ENCODE measurements around the gene SPO11. TPM values are rescaled to one million over a fixed set of nuclear protein-coding genes. Genes with fewer than 3 reads are reported as not detected.

Gene SPO11
- total and polyA plus RNA-seq, 4 experiments from 2014 or later: not detected

DNA sequence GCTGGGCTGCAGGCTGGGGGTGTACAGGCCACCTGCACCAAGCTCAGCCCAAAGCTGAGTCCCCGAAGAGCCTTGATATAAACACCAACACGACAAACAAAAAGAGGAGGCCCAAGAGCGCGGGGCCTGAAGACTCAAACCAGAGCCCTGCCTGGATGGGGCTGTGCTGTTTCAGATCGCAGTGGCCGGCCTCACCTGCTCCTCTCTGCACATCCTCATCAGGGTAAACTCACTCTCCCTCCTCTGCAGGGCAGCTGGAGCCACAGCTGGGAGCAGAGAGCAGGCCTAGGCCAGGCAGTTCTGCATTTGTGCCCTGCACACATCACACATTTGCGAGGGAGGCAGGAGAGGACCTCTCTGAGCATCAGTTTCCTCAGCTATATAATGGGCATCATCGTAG is 57.9 kb downstream of the SPO11 start:
- POLR2A ChIA-PET (ENCODE audit: partially characterized antibody): interaction anchor here (9.6 kb wide), 1 partner anchor 13 kb away, joined by 150 read pairs; no protein-coding TSS in a partner anchor
- no peaks in the 10 kb centered on the region for H3K27me3 Mint-ChIP-seq
- peak overlapping the region in 2 of 7 donors; percentile 78 to 95 for H3K27ac Mint-ChIP-seq
- no peak overlapping the region for H3K4me3 ChIP-seq (ENCODE audit: low read length in 2 of 2)
- peaks cover 3 to 11% of the 10 kb centered on the region in 2 donors for H3K36me3 Mint-ChIP-seq
- no peaks in the 10 kb centered on the region for H3K27me3 ChIP-seq (ENCODE audit: insufficient read depth, low read length)
- peaks cover 29% of the 10 kb centered on the region for H3K4me1 ChIP-seq (ENCODE audit: insufficient read depth, low read length)
- H3K4me3 Mint-ChIP-seq: no peak overlapping the region
- no peak for DNase-seq
- CTCF ChIA-PET (ENCODE audit: partially characterized antibody): interaction anchor here (1.0 to 8.1 kb wide), 7 partner anchors 6 to 105 kb away, joined by 3 to 92 read pairs (median 23); no protein-coding TSS in a partner anchor
- H3K4me1 Mint-ChIP-seq: peaks cover 12 to 39% (median 23%) of the 10 kb centered on the region in 4 donors
- peaks cover 5% of the 10 kb centered on the region for H3K36me3 ChIP-seq (ENCODE audit: insufficient read depth, low read length)
- intact Hi-C loops (cut with micrococcal nuclease): no loop called here
- no peak overlapping the region for H3K27ac ChIP-seq (ENCODE audit: low read depth, low read length)
- no peaks in the 10 kb centered on the region for H3K9me3 ChIP-seq (ENCODE audit: control insufficient read depth in 1 of 2, low read length in 2 of 2)
- peaks cover 0 to 2% (median 0%) of the 10 kb centered on the region in 8 donors for H3K9me3 Mint-ChIP-seq

DNA sequence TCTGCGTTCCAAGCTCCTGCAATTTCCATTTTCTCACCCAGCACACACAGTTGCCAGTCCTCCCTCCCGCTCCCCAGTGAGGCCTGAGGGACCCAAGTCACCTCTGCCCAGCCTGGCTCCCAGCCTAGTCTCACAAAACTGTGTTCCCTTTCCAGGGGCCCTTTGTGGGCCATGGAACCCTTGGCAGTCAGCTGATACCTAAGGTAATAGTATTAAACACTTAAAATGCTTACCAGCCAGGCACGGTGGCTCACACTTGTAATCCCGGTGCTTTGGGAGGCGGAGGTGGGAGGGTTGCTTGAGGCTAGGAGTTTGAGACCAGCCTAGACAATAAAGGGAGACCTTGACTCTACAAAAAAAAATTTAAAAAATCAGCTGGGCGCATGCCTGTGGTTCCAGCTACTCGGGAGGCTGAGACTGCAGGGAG is 58.4 kb downstream of the SPO11 start:
- H3K27me3 ChIP-seq (ENCODE audit: insufficient read depth, low read length): no peaks in the 10 kb centered on the region
- Mint-ChIP-seq H3K4me1 (peaks cover 8 to 39% (median 22%) of the 10 kb centered on the region in 4 donors), H3K27me3 (no peaks in the 10 kb centered on the region), H3K27ac (peak overlapping the region in 5 of 7 donors; percentile 36 to 95 (median 73)), H3K9me3 (peaks cover 0 to 2% (median 0%) of the 10 kb centered on the region in 8 donors), H3K36me3 (peaks cover 5 to 16% of the 10 kb centered on the region in 2 donors), H3K4me3 (peak overlapping the region in 1 of 8 donors; percentile 59)
- ChIA-PET POLR2A (ENCODE audit: partially characterized antibody) (interaction anchor here (9.6 kb wide), 1 partner anchor 12 kb away, joined by 150 read pairs; no protein-coding TSS in a partner anchor), CTCF (ENCODE audit: partially characterized antibody) (interaction anchor here (0.7 to 8.1 kb wide), 9 partner anchors 6 to 108 kb away, joined by 3 to 92 read pairs (median 11); no protein-coding TSS in a partner anchor)
- no peak overlapping the region for H3K27ac ChIP-seq (ENCODE audit: low read depth, low read length)
- peaks cover 24% of the 10 kb centered on the region for H3K4me1 ChIP-seq (ENCODE audit: insufficient read depth, low read length)
- intact Hi-C loops (cut with micrococcal nuclease): no loop called here
- peaks cover 5% of the 10 kb centered on the region for H3K36me3 ChIP-seq (ENCODE audit: insufficient read depth, low read length)
- no peak overlapping the region for H3K4me3 ChIP-seq (ENCODE audit: low read length in 2 of 2)
- no peaks in the 10 kb centered on the region for H3K9me3 ChIP-seq (ENCODE audit: control insufficient read depth in 1 of 2, low read length in 2 of 2)
- no peak for DNase-seq

DNA sequence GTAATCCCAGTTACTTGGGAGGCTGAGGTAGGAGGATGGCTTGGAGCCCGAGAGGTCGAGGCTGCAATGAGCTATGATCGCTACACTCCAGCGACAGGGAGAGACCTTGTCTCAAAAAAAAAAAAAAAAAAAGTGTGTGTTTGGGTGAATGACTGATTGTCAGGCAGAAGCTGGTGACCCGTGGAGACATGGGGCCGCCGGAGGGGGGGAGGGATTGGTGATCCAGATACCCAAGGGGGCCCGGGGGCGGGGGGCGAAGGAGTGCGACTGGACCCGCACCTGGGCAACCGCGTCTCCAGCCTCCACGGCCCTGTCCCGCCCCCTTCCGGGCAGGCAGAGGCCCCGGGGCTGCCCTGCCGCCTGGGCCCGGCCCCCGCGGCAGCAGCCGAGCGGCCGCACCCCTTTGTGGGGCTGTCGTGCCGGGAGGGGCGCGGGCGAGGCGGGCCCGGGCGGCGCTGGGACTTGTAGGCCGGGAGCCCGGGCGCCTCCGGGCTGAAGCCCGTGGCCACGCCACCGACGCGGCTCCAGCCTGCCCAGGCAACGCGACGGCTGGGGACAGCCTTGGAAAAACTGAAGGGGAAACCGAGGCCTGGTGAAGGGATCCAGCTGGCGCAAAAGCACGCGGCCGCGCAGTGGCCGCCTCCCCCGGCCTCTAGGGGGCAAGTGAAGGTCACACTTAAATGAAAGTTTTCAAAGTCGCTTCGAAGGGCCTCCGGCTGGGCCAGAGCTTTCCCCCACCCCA is 59.5 kb downstream of the SPO11 start:
- Histone ChIP-seq H3K36me3 (ENCODE audit: insufficient read depth, low read length) (peaks cover 16% of the 10 kb centered on the region), H3K27ac (ENCODE audit: low read depth, low read length) (peak overlapping the region; percentile 57), H3K9me3 (ENCODE audit: control insufficient read depth in 1 of 2, low read length in 2 of 2) (no peaks in the 10 kb centered on the region), H3K4me3 (ENCODE audit: low read length in 2 of 2) (peak overlapping the region; percentile 44 to 52), H3K4me1 (ENCODE audit: insufficient read depth, low read length) (peaks cover 30% of the 10 kb centered on the region), H3K27me3 (ENCODE audit: insufficient read depth, low read length) (no peaks in the 10 kb centered on the region)
- peak overlapping the region; percentile 93 to 96 (median 95) for H3K27ac Mint-ChIP-seq
- intact Hi-C loops (cut with micrococcal nuclease): loop anchor here (1.0 kb wide), 2 partner anchors 9 to 44 kb away; no protein-coding TSS in a partner anchor
- no peaks in the 10 kb centered on the region for H3K27me3 Mint-ChIP-seq
- peak overlapping the region; percentile 82 to 92 (median 86) for H3K4me3 Mint-ChIP-seq
- POLR2A ChIA-PET (ENCODE audit: partially characterized antibody): interaction anchor here (0.6 to 9.6 kb wide), 10 partner anchors 7 to 1262 kb away, joined by 3 to 150 read pairs (median 4); partner anchors contain the start of gene STX16
- peaks cover 0 to 2% (median 0%) of the 10 kb centered on the region in 8 donors for H3K9me3 Mint-ChIP-seq
- peaks cover 18 to 49% (median 28%) of the 10 kb centered on the region in 4 donors for H3K4me1 Mint-ChIP-seq
- CTCF ChIA-PET (ENCODE audit: partially characterized antibody): interaction anchor here (0.6 to 8.1 kb wide), 14 partner anchors 8 to 846 kb away, joined by 3 to 92 read pairs (median 5); no protein-coding TSS in a partner anchor
- DNase-seq: peak; percentile 64 to 73 (median 69)
- peaks cover 13 to 27% of the 10 kb centered on the region in 2 donors for H3K36me3 Mint-ChIP-seq

DNA sequence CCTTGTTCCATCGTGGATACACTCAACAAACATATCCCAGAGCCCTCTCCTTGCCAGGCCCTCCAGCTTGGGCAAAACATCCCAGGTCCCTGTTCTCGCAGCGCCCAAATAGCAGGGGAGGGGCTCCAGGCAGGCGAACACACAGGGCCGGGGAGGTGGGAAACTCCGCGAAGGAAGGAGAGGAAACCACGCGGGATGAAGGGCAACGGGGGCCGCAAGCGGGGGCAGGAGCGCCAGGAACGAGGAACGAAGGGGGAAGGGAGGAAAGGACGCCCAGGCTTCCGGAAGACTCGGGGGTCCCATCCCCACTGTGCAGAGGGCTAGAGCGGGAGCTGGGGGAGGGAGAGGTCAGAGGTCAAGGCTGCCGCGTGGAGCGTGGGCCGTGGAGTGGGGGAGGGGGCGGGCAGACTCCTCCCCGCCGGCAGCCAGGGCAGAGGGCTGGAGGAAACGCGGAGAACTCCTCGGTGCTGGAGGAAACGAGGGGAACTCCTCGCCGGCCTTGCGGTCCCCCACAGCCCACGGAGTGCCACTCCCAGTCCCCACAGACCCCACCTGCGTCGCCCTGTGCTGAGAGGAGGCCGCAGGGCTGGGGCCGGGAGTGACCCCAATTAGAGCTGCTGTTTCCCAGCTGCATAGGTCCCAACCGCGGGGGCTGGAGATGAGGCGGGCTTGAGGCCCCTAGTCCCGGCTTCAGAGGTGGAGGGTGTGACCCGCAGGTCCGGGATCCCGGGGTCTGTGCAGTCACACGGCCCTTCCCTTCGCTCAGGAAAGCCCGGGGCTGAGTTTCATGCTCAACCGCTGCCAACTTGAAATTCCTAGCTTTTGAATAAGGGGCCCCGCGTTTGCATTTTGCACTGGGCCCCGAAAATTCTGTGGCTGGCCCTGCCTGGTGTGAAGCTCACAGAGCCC is 60.3 kb downstream of the SPO11 start:
- no peaks in the 10 kb centered on the region for H3K27me3 ChIP-seq (ENCODE audit: insufficient read depth, low read length)
- Mint-ChIP-seq H3K36me3 (peaks cover 19 to 36% of the 10 kb centered on the region in 2 donors), H3K9me3 (peaks cover 0 to 2% (median 0%) of the 10 kb centered on the region in 8 donors), H3K4me3 (peak overlapping the region; percentile 84 to 92 (median 86)), H3K27ac (peak overlapping the region; percentile 93 to 96 (median 95)), H3K4me1 (peaks cover 23 to 54% (median 33%) of the 10 kb centered on the region in 4 donors), H3K27me3 (no peaks in the 10 kb centered on the region)
- peaks cover 19% of the 10 kb centered on the region for H3K36me3 ChIP-seq (ENCODE audit: insufficient read depth, low read length)
- intact Hi-C loops (cut with micrococcal nuclease): loop anchor here (1.0 to 10.0 kb wide), 9 partner anchors 8 to 1777 kb away; partner anchors contain the start of genes ATP5F1E, CASS4, PMEPA1 and STX16
- H3K4me1 ChIP-seq (ENCODE audit: insufficient read depth, low read length): peaks cover 38% of the 10 kb centered on the region
- DNase-seq: peak; percentile 64 to 82 (median 73)
- H3K9me3 ChIP-seq (ENCODE audit: control insufficient read depth in 1 of 2, low read length in 2 of 2): no peaks in the 10 kb centered on the region
- H3K27ac ChIP-seq (ENCODE audit: low read depth, low read length): peak overlapping the region; percentile 57
- H3K4me3 ChIP-seq (ENCODE audit: low read length in 2 of 2): peak overlapping the region; percentile 44 to 52
- ChIA-PET POLR2A (ENCODE audit: partially characterized antibody) (interaction anchor here (0.9 to 9.6 kb wide), 11 partner anchors 8 to 1261 kb away, joined by 3 to 150 read pairs (median 4); partner anchors contain the start of genes AURKA, CSTF1 and STX16), CTCF (ENCODE audit: partially characterized antibody) (interaction anchor here (0.6 to 8.1 kb wide), 14 partner anchors 8 to 845 kb away, joined by 3 to 92 read pairs (median 5); no protein-coding TSS in a partner anchor)

DNA sequence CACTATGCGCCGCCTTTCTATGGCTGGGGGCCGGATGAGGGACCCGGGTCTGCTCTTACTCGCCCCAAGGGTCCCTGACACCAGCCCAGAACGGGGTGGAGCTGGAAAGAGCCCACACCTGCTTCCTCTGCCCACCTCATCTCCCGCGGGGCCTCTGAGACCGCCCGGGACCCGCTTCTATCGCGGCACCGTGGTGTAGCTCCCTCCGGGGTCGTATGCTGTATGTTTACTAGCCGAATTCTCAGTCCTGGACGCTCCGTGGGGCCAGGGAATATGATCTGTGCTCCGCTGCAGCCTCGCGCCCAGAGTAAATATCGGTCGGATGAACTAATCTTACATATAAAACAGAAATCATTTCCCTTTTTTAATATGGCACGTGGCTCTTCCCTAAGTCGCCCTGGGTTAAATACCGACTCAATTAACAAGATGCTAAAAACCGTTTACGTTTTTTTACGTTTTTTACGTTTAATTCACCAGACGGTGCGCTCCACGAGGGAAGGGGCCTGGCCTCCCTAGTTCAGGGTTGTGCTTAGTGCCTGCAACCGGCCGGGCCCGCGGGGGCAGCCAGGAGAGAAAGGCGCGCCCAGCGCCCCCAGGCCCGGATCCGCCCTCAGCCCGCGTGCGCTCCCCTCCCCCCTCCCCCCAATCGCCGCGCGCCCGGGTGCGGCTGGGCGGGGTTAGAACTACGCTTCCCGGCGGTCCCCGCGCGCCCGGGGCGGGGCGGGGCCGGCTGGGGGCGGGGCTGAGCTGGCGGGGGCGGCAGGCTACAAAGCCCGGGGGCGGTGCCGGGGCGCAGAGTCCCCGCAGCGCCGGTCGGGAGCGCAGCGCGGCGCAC is 61.2 kb downstream of the SPO11 start, which contains the start of gene RBM38:
Gene RBM38 (plus strand): TSS at position 793 of the 835 bp plus-strand sequence. CDS start 186 bp downstream, outside the sequence.
- peaks cover 0 to 2% (median 0%) of the 10 kb centered on the region in 8 donors for H3K9me3 Mint-ChIP-seq
- intact Hi-C loops (cut with micrococcal nuclease): loop anchor here (5.0 to 10.0 kb wide), 7 partner anchors 226 to 1776 kb away; partner anchors contain the start of genes ATP5F1E, CASS4, PMEPA1 and STX16
- peak within 1 kb of the TSS; percentile 91 to 100 (median 97) for H3K4me3 Mint-ChIP-seq
- H3K4me1 Mint-ChIP-seq: peaks cover 26 to 61% (median 38%) of the 10 kb centered on the region in 4 donors
- H3K4me3 ChIP-seq (ENCODE audit: low read length in 2 of 2): peak within 1 kb of the TSS; percentile 81 to 99
- CTCF ChIA-PET (ENCODE audit: partially characterized antibody): interaction anchor here (1.2 to 8.1 kb wide), 12 partner anchors 8 to 105 kb away, joined by 3 to 92 read pairs (median 8); no protein-coding TSS in a partner anchor
- H3K36me3 Mint-ChIP-seq: peaks cover 26 to 42% of the 10 kb centered on the region in 2 donors
- H3K27me3 Mint-ChIP-seq: no peaks in the 10 kb centered on the region
- peaks cover 24% of the 10 kb centered on the region for H3K36me3 ChIP-seq (ENCODE audit: insufficient read depth, low read length)
- no peaks in the 10 kb centered on the region for H3K9me3 ChIP-seq (ENCODE audit: control insufficient read depth in 1 of 2, low read length in 2 of 2)
- POLR2A ChIA-PET (ENCODE audit: partially characterized antibody): interaction anchor here (0.9 to 9.6 kb wide), 12 partner anchors 9 to 1260 kb away, joined by 3 to 150 read pairs (median 4); partner anchors contain the start of genes AURKA, CSTF1, STX16 and VAPB
- DNase-seq: peak; percentile 56 to 78 (median 72)
- H3K4me1 ChIP-seq (ENCODE audit: insufficient read depth, low read length): peaks cover 47% of the 10 kb centered on the region
- H3K27me3 ChIP-seq (ENCODE audit: insufficient read depth, low read length): no peaks in the 10 kb centered on the region
- peak within 1 kb of the TSS; percentile 84 for H3K27ac ChIP-seq (ENCODE audit: low read depth, low read length)
- peak within 1 kb of the TSS; percentile 97 to 100 (median 99) for H3K27ac Mint-ChIP-seq

Data from CD4-positive, alpha-beta memory T cell (primary cell).